ENCODE data around the gene EPX. TPM values are rescaled to one million over a fixed set of nuclear protein-coding genes. Genes with fewer than 3 reads are reported as not detected.
"Not testable (repeated sequence)": the region's sequence is repeated elsewhere in the genome, so short reads cannot be mapped to it uniquely, and the experiment has no call there.

The EPX gene
- not detected in 2 replicates for total RNA-seq
- long read RNA-seq, partial matches to known transcripts: 0 of 1 reads
- long read RNA-seq, other reads (novel, unspliced or antisense): 1 of 1 reads

- Mint-ChIP-seq H3K4me3 (no peak within 1 kb of the TSS), H3K9me3 (no peaks in the 10 kb centered on the region), H3K36me3 (ENCODE audit: low read depth) (no peaks in the 10 kb centered on the region), H3K27ac (ENCODE audit: unreplicated experiment) (peak within 1 kb of the TSS; percentile 71), H3K4me1 (no peaks in the 10 kb centered on the region), H3K27me3 (ENCODE audit: low read depth) (peaks cover 47% of the 10 kb centered on the region)
- no peak for DNase-seq (ENCODE audit: low read depth, low spot score)
- TF ChIP-seq, protein P1, sequence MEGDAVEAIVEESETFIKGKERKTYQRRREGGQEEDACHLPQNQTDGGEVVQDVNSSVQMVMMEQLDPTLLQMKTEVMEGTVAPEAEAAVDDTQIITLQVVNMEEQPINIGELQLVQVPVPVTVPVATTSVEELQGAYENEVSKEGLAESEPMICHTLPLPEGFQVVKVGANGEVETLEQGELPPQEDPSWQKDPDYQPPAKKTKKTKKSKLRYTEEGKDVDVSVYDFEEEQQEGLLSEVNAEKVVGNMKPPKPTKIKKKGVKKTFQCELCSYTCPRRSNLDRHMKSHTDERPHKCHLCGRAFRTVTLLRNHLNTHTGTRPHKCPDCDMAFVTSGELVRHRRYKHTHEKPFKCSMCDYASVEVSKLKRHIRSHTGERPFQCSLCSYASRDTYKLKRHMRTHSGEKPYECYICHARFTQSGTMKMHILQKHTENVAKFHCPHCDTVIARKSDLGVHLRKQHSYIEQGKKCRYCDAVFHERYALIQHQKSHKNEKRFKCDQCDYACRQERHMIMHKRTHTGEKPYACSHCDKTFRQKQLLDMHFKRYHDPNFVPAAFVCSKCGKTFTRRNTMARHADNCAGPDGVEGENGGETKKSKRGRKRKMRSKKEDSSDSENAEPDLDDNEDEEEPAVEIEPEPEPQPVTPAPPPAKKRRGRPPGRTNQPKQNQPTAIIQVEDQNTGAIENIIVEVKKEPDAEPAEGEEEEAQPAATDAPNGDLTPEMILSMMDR (conservative IDR thresholded peaks at IDR 0.05): no peak
Observed at GRCh38 chr17:58192612-58193011, at the start of gene EPX. TSS of gene EPX (plus strand) at chr17:58192726. CDS start at chr17:58192847, 121 bp downstream.

DNA sequence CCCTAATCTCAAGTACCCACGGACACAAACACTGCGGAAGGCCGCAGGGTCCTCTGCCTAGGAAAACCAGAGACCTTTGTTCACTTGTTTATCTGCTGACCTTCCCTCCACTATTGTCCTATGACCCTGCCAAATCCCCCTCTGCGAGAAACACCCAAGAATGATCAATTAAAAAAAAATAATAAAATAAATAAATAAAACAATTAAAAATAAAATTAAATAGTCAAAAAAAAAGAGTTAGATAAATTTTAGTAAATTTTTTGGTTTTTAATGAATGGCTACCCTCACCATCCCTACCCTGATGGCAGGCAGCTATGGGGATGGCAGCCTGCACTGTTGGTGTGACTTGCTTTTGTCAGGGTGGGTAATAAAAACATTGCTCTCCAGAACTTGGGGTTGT, 49.2 kb upstream of the EPX start:
- H3K4me1 Mint-ChIP-seq; H3K27ac Mint-ChIP-seq (ENCODE audit: unreplicated experiment); DNase-seq (ENCODE audit: low read depth, low spot score); H3K4me3 Mint-ChIP-seq: not testable (repeated sequence)
- peaks cover 11% of the 10 kb centered on the region for H3K9me3 Mint-ChIP-seq
- H3K36me3 Mint-ChIP-seq (ENCODE audit: low read depth): peaks cover 11% of the 10 kb centered on the region
- H3K27me3 Mint-ChIP-seq (ENCODE audit: low read depth): peaks cover 68% of the 10 kb centered on the region

GRCh38 chr17:58144801-58145200, 47.7 kb upstream of the EPX start:
- no peak overlapping the region for H3K4me3 Mint-ChIP-seq
- DNase-seq (ENCODE audit: low read depth, low spot score): no peak
- TF ChIP-seq, protein P1 (conservative IDR thresholded peaks at IDR 0.05): no peak
- H3K36me3 Mint-ChIP-seq (ENCODE audit: low read depth): peaks cover 11% of the 10 kb centered on the region
- no peaks in the 10 kb centered on the region for H3K4me1 Mint-ChIP-seq
- H3K27ac Mint-ChIP-seq (ENCODE audit: unreplicated experiment): no peak overlapping the region
- peaks cover 11% of the 10 kb centered on the region for H3K9me3 Mint-ChIP-seq
- H3K27me3 Mint-ChIP-seq (ENCODE audit: low read depth): peaks cover 68% of the 10 kb centered on the region

DNA sequence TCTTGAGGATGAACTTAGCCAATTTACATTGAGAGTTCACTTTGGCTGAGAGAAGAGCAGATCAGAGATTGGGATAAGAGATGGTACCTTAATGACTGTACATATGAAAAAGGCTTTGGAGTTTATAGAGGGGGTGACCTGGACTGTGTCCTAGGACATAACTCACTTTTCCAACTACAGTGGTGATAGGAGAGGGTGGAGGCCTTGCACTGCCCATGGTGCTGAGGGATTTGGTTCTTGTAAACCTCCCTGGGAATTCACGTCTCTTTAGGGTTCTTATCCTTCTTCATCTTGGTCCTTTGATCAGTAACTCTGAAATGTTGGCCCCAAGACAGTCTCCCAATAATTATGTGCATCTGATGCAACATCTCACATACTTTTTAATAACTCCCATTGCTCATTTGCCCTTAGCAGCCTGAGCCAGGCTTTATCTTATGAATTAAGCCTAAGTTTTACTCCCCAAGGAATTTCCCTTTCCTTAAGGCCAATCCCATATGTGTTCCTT, 44.5 kb upstream of the EPX start, which contains the start of gene OR4D1:
Gene OR4D1, plus strand, starts transcription at position 455 of the 505 bp plus-strand sequence. CDS start 6,770 bp downstream, outside the sequence.
- Mint-ChIP-seq H3K36me3 (ENCODE audit: low read depth) (peaks cover 11% of the 10 kb centered on the region), H3K27me3 (ENCODE audit: low read depth) (peaks cover 82% of the 10 kb centered on the region), H3K4me3 (no peak within 1 kb of the TSS), H3K9me3 (peaks cover 11% of the 10 kb centered on the region), H3K4me1 (no peaks in the 10 kb centered on the region), H3K27ac (ENCODE audit: unreplicated experiment) (no peak within 1 kb of the TSS)
- no peak for DNase-seq (ENCODE audit: low read depth, low spot score)
- TF ChIP-seq, protein P1 (conservative IDR thresholded peaks at IDR 0.05): no peak

DNA sequence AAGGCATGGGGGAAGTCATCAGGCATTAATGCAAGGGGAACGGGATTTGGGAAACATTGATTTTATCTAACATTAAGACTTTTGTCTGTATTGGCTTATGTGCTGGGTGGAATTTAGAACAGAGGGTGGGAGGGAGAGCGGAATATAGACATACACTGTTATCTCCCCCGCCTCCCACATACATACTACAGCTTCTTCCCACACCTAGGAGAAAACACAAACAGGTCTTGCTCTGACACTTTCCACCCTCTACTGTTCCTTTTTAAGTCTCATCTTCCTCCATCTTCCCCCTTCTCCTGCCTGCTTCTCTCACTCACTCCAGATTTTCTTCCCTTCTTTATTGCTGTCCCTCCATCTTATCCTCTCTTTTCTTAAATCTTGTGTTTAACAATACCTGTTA, 43.9 kb upstream of the EPX start:
- DNase-seq (ENCODE audit: low read depth, low spot score): no peak
- H3K4me3 Mint-ChIP-seq: no peak overlapping the region
- TF ChIP-seq, protein P1 (conservative IDR thresholded peaks at IDR 0.05): no peak
- H3K27me3 Mint-ChIP-seq (ENCODE audit: low read depth): peaks cover 89% of the 10 kb centered on the region
- H3K36me3 Mint-ChIP-seq (ENCODE audit: low read depth): peaks cover 11% of the 10 kb centered on the region
- H3K4me1 Mint-ChIP-seq: no peaks in the 10 kb centered on the region
- no peak overlapping the region for H3K27ac Mint-ChIP-seq (ENCODE audit: unreplicated experiment)
- peaks cover 11% of the 10 kb centered on the region for H3K9me3 Mint-ChIP-seq

GRCh38 chr17:58150394-58150793, 42.1 kb upstream of the EPX start:
- no peak overlapping the region for H3K27ac Mint-ChIP-seq (ENCODE audit: unreplicated experiment)
- peaks cover 4% of the 10 kb centered on the region for H3K9me3 Mint-ChIP-seq
- TF ChIP-seq, protein P1 (conservative IDR thresholded peaks at IDR 0.05): no peak
- peaks cover 3% of the 10 kb centered on the region for H3K36me3 Mint-ChIP-seq (ENCODE audit: low read depth)
- no peak overlapping the region for H3K4me3 Mint-ChIP-seq
- H3K27me3 Mint-ChIP-seq (ENCODE audit: low read depth): peaks cover 94% of the 10 kb centered on the region
- H3K4me1 Mint-ChIP-seq: no peaks in the 10 kb centered on the region
- no peak for DNase-seq (ENCODE audit: low read depth, low spot score)

Data from neural crest cell (in vitro differentiated cells).